Spleen (tissue), 11 donors: ENCODE results near the gene MYO7A. TPM values are rescaled to one million over a fixed set of nuclear protein-coding genes. Genes with fewer than 3 reads are reported as not detected.

Experiments used
- DNase-seq: peaks from one replicate; pipeline ENCODE4 v3.0.0-alpha.2; 2020
- H3K27ac ChIP-seq, 8 donors: fragments of 200-600 bp; sonication (generic) in 7 of 8; 1 replicate in 4 of 8; 2 replicates in 4 of 8; pipeline versions ENCODE4 v1.5.0 to v1.8.0; 2016 to 2021; ENCODE audit warnings: inconsistent platforms in 4 of 8, mild to moderate bottlenecking in 4 of 8, moderate library complexity in 1 of 8
- H3K27me3 ChIP-seq, 7 donors: fragments of 200-600 bp; sonication (generic) in 6 of 7; replicated peaks in 1 of 7; 1 replicate in 4 of 7; 2 replicates in 3 of 7; pipeline versions ENCODE4 v1.5.0 to v1.8.0; 2016 to 2021; ENCODE audit warnings: inconsistent platforms in 3 of 7, mild to moderate bottlenecking in 1 of 7
- H3K36me3 ChIP-seq, 6 donors: fragments of 200-600 bp; sonication (generic) in 5 of 6; 1 replicate in 4 of 6; 2 replicates in 2 of 6; pipeline versions ENCODE4 v1.5.0 to v1.8.0; 2016 to 2021; ENCODE audit warnings: inconsistent platforms in 2 of 6
- H3K4me1 ChIP-seq, 6 donors: fragments of 200-600 bp; sonication (generic) in 5 of 6; 1 replicate in 3 of 6; 2 replicates in 3 of 6; pipeline versions ENCODE4 v1.5.0 to v1.8.0; 2016 to 2021; ENCODE audit warnings: inconsistent platforms in 3 of 6
- H3K4me3 ChIP-seq, 8 donors: fragments of 200-600 bp; sonication (generic) in 7 of 8; 1 replicate in 4 of 8; 2 replicates in 4 of 8; pipeline versions ENCODE4 v1.5.0 to v1.8.0; 2016 to 2021; ENCODE audit warnings: inconsistent platforms in 4 of 8, mild to moderate bottlenecking in 4 of 8, moderate library complexity in 2 of 8
- H3K9me3 ChIP-seq, 8 donors: fragments of 200-600 bp; sonication (generic) in 7 of 8; 1 replicate in 4 of 8; 2 replicates in 4 of 8; pipeline versions ENCODE4 v1.5.0 to v1.8.0; 2016 to 2021; ENCODE audit warnings: inconsistent platforms in 4 of 8
- CTCF ChIP-seq, 11 experiments: fragments of 200-600 bp in 7 of 11; fragments of 450-650 bp in 4 of 11; sonication (generic) in 4 of 11; IDR thresholded peaks in 8 of 11; conservative IDR thresholded peaks in 3 of 11; 1 replicate in 7 of 11; 2 replicates in 4 of 11; pipeline versions ENCODE4 v1.4.0 to v1.8.0; 2016 to 2021; ENCODE audit warnings: antibody characterized with exemption in 11 of 11, inconsistent platforms in 4 of 11, mild to moderate bottlenecking in 1 of 11
- POLR2A ChIP-seq, 3 donors: fragments of 450-650 bp; IDR thresholded peaks; one replicate each; pipeline ENCODE4 v1.5.1; 2017; ENCODE audit warnings: antibody characterized with exemption in 3 of 3, mild to moderate bottlenecking in 1 of 3
- POLR2AphosphoS5 ChIP-seq, 3 donors: sonication (generic); formaldehyde crosslinking; IDR thresholded peaks; one replicate each; pipeline ENCODE4 v1.5.1; 2017; ENCODE audit warnings: antibody characterized with exemption in 3 of 3
- WGBS, 5 donors: extraction: QIAGEN DNeasy Blood & Tissue Kit in 3 of 5; methylation state at CpG; one replicate each; pipeline versions ENCODE4 v1.1.5 to v1.1.7; 2013 to 2018; 5-methylcytosine and 5-hydroxymethylcytosine counted together
- intact Hi-C: fragments of 100-400 bp; cut with DNase I; formaldehyde crosslinking; loops from one replicate; pipeline ENCODE4 v1.15.0; 2023; ENCODE audit warnings: low total_unique reads
- polyA plus RNA-seq, 3 donors: library from polyadenylated mRNA; stranded (reverse); fragments of 200-250 nt; gene quantifications; one replicate each; pipeline ENCODE4 v1.2.1, GENCODE V29; 2013
- total RNA-seq, 7 donors: library from RNA; depleted of rRNA in 3 of 7; stranded (reverse); fragments of >200 nt in 3 of 7; fragmentation: NEBNext Ultra II Directional in 4 of 7; extraction: Animal tissue kit (Norgen Biotek cat#: 25700) in 4 of 7; gene quantifications; one replicate each; pipeline versions ENCODE4 v1.1.0 to v1.2.1, GENCODE V29; 2016 to 2021
- donor health status: healthy with polysubstance abuse.
- donor health status: DM: no; HTN: no; CAD: no; lungs with moderate emphysema.
- donor health status: DM: no; HTN: no; CAD: no.
- donor health status: Bipolar disorder and iron deficiency.
- donor health status: healthy.
- donor health status: DM: no; HTN: no; CAD: no.
- donor health status: DM: yes; HTN: yes; CAD: no.

MYO7A gene
- total and polyA plus RNA-seq, 10 donors = 3.5 to 147 (median 33.0) TPM

GRCh38 chr11:77253690-77254089 is 125.6 kb downstream of the MYO7A start:
- intact Hi-C loops = no loop called here
- no peak overlapping the region for H3K27ac ChIP-seq
- H3K27me3 ChIP-seq = peaks cover 0 to 6% (median 0%) of the 10 kb centered on the region in 7 donors
- H3K36me3 ChIP-seq = no peaks in the 10 kb centered on the region
- no peak overlapping the region for H3K4me3 ChIP-seq
- H3K4me1 ChIP-seq = no peaks in the 10 kb centered on the region
- DNase-seq = no peak
- peaks cover 0 to 21% (median 11%) of the 10 kb centered on the region in 8 donors for H3K9me3 ChIP-seq
- 85 to 100% (median 96%) methylated on average over 1 of the region's 1 CpG for WGBS, 5 donors
- TF ChIP-seq POLR2A (IDR thresholded peaks at IDR 0.05) = no peak
- TF ChIP-seq CTCF (IDR thresholded peaks at IDR 0.05 in 8 of 11, conservative IDR thresholded peaks at IDR 0.05 in 3 of 11) = no peak
- TF ChIP-seq POLR2AphosphoS5 (IDR thresholded peaks at IDR 0.05) = no peak

GRCh38 chr11:77259641-77260040 is 131.6 kb downstream of the MYO7A start:
- no peak for TF ChIP-seq CTCF (IDR thresholded peaks at IDR 0.05 in 8 of 11, conservative IDR thresholded peaks at IDR 0.05 in 3 of 11)
- no peak for TF ChIP-seq POLR2A (IDR thresholded peaks at IDR 0.05)
- TF ChIP-seq POLR2AphosphoS5 (IDR thresholded peaks at IDR 0.05) = no peak
- Histone ChIP-seq H3K36me3 (no peaks in the 10 kb centered on the region), H3K27ac (no peak overlapping the region), H3K4me1 (no peaks in the 10 kb centered on the region), H3K27me3 (peaks cover 0 to 6% (median 0%) of the 10 kb centered on the region in 7 donors), H3K9me3 (peaks cover 0 to 37% (median 30%) of the 10 kb centered on the region in 8 donors), H3K4me3 (no peak overlapping the region)
- intact Hi-C loops = no loop called here
- no peak for DNase-seq
- WGBS, 5 donors = 87 to 94% (median 92%) methylated on average over 2 of the region's 2 CpGs

- H3K9me3 ChIP-seq = peaks cover 0 to 37% (median 30%) of the 10 kb centered on the region in 8 donors
- no peak for TF ChIP-seq POLR2A (IDR thresholded peaks at IDR 0.05)
- TF ChIP-seq POLR2AphosphoS5 (IDR thresholded peaks at IDR 0.05) = no peak
- no peak for TF ChIP-seq CTCF (IDR thresholded peaks at IDR 0.05 in 8 of 11, conservative IDR thresholded peaks at IDR 0.05 in 3 of 11)
- H3K27ac ChIP-seq = no peak overlapping the region
- H3K27me3 ChIP-seq = no peaks in the 10 kb centered on the region
- no peak overlapping the region for H3K4me3 ChIP-seq
- no peak for DNase-seq
- H3K36me3 ChIP-seq = no peaks in the 10 kb centered on the region
- H3K4me1 ChIP-seq = no peaks in the 10 kb centered on the region
- intact Hi-C loops = no loop called here
Measured at GRCh38 chr11:77262803-77263202, 134.8 kb downstream of the MYO7A start.

Other genes with a start within 250 kb of the MYO7A start
- gene B3GNT6, start 93.8 kb upstream of the MYO7A start, total RNA-seq = not detected
- not detected for gene B3GNT6, start 93.8 kb upstream of the MYO7A start, polyA plus RNA-seq
- gene CAPN5, start 61.3 kb upstream of the MYO7A start, total RNA-seq = 1 to 10 TPM; 3.5 to 9.2 (median 8.0) TPM
- gene CAPN5, start 61.3 kb upstream of the MYO7A start, polyA plus RNA-seq = 1 to 10 TPM in 1 of 3 donors, under 1 TPM in 2; 0.80 to 2.4 (median 0.96) TPM
- gene OMP, start 25.4 kb upstream of the MYO7A start, total RNA-seq = under 1 TPM in 1 of 7 donors, not detected in 6; 0.64 TPM
- gene OMP, start 25.4 kb upstream of the MYO7A start, polyA plus RNA-seq = under 1 TPM in 1 of 3 donors, not detected in 2; 0.51 TPM
- 1 to 10 TPM in 1 of 7 donors, not detected in 6; 1.6 TPM for gene GDPD4, start 173.4 kb downstream of the MYO7A start, total RNA-seq
- under 1 TPM; 0.07 to 0.26 (median 0.18) TPM for gene GDPD4, start 173.4 kb downstream of the MYO7A start, polyA plus RNA-seq